ENCODE data around the gene FYN. TPM values are rescaled to one million over a fixed set of nuclear protein-coding genes. Genes with fewer than 3 reads are reported as not detected.

FYN gene
- total RNA-seq, 1 experiment from 2014 or later = 7.2 TPM

GRCh38 chr6:111615916-111616612, 257.2 kb downstream of the FYN start:
- POLR2A ChIA-PET = interaction anchor here (1.0 kb wide), 1 partner anchor 10 kb away, joined by 4 read pairs; the partner anchor contains the start of gene TRAF3IP2
- Histone ChIP-seq H3K9me3 (peaks cover 6% of the 10 kb centered on the region; the same call in 1 of the 2 replicates), H3K27me3 (replicated peaks; ENCODE audit: control insufficient read depth, insufficient read depth, low read length) (no peaks in the 10 kb centered on the region), H3K36me3 (ENCODE audit: control insufficient read depth, insufficient read depth, low read length) (no peaks in the 10 kb centered on the region), H3K4me3 (ENCODE audit: low read depth, low read length) (no peak overlapping the region), H3K4me1 (peaks cover 19% of the 10 kb centered on the region)
- H3K9me3 Mint-ChIP-seq (ENCODE audit: unreplicated experiment) = peaks cover 6% of the 10 kb centered on the region
- no peak overlapping the region for H3K4me3 Mint-ChIP-seq (ENCODE audit: unreplicated experiment)
- intact Hi-C loops (cut with micrococcal nuclease; ENCODE audit: unreplicated experiment) = no loop called here
- CTCF ChIA-PET = no interaction called here
- H3K4me1 Mint-ChIP-seq (ENCODE audit: low read depth, unreplicated experiment) = peaks cover 26% of the 10 kb centered on the region
- BruUV-seq (replicated peaks) = no TSS peak
- no peak for TF ChIP-seq CTCF (IDR thresholded peaks at IDR 0.05; ENCODE audit: insufficient read depth in 1 of 2, low read depth in 1 of 2, low read length in 1 of 2, severe bottlenecking in 1 of 2, unreplicated experiment in 1 of 2)
- no peaks in the 10 kb centered on the region for H3K27me3 Mint-ChIP-seq (ENCODE audit: insufficient read depth, unreplicated experiment)
- no peak overlapping the region for H3K27ac Mint-ChIP-seq (ENCODE audit: unreplicated experiment)
- peak; percentile 44 to 51 for DNase-seq
- H3K36me3 Mint-ChIP-seq (ENCODE audit: insufficient read depth, unreplicated experiment) = no peaks in the 10 kb centered on the region

GRCh38 chr6:111614833-111615582, 258.2 kb downstream of the FYN start:
- Histone ChIP-seq H3K27me3 (replicated peaks; ENCODE audit: control insufficient read depth, insufficient read depth, low read length) (no peaks in the 10 kb centered on the region), H3K4me1 (peaks cover 29% of the 10 kb centered on the region), H3K4me3 (ENCODE audit: low read depth, low read length) (no peak overlapping the region), H3K9me3 (peaks cover 6% of the 10 kb centered on the region; the same call in 1 of the 2 replicates), H3K36me3 (ENCODE audit: control insufficient read depth, insufficient read depth, low read length) (no peaks in the 10 kb centered on the region)
- no peak for TF ChIP-seq CTCF (IDR thresholded peaks at IDR 0.05; ENCODE audit: insufficient read depth in 1 of 2, low read depth in 1 of 2, low read length in 1 of 2, severe bottlenecking in 1 of 2, unreplicated experiment in 1 of 2)
- ChIA-PET POLR2A (no interaction called here), CTCF (no interaction called here)
- H3K36me3 Mint-ChIP-seq (ENCODE audit: insufficient read depth, unreplicated experiment) = no peaks in the 10 kb centered on the region
- H3K9me3 Mint-ChIP-seq (ENCODE audit: unreplicated experiment) = peaks cover 9% of the 10 kb centered on the region
- BruUV-seq (replicated peaks) = no TSS peak
- peaks cover 30% of the 10 kb centered on the region for H3K4me1 Mint-ChIP-seq (ENCODE audit: low read depth, unreplicated experiment)
- no peak overlapping the region for H3K27ac Mint-ChIP-seq (ENCODE audit: unreplicated experiment)
- no peak overlapping the region for H3K4me3 Mint-ChIP-seq (ENCODE audit: unreplicated experiment)
- intact Hi-C loops (cut with micrococcal nuclease; ENCODE audit: unreplicated experiment) = no loop called here
- H3K27me3 Mint-ChIP-seq (ENCODE audit: insufficient read depth, unreplicated experiment) = no peaks in the 10 kb centered on the region
- peak in 1 of 2 experiments; percentile 31 for DNase-seq

GRCh38 chr6:111612379-111612778, 260.9 kb downstream of the FYN start:
- TF ChIP-seq CTCF (IDR thresholded peaks at IDR 0.05; ENCODE audit: insufficient read depth in 1 of 2, low read depth in 1 of 2, low read length in 1 of 2, severe bottlenecking in 1 of 2, unreplicated experiment in 1 of 2) = no peak
- Mint-ChIP-seq H3K9me3 (ENCODE audit: unreplicated experiment) (peaks cover 9% of the 10 kb centered on the region), H3K27ac (ENCODE audit: unreplicated experiment) (no peak overlapping the region), H3K4me3 (ENCODE audit: unreplicated experiment) (no peak overlapping the region), H3K4me1 (ENCODE audit: low read depth, unreplicated experiment) (peaks cover 42% of the 10 kb centered on the region), H3K27me3 (ENCODE audit: insufficient read depth, unreplicated experiment) (no peaks in the 10 kb centered on the region), H3K36me3 (ENCODE audit: insufficient read depth, unreplicated experiment) (no peaks in the 10 kb centered on the region)
- H3K36me3 ChIP-seq (ENCODE audit: control insufficient read depth, insufficient read depth, low read length) = no peaks in the 10 kb centered on the region
- no peaks in the 10 kb centered on the region for H3K27me3 ChIP-seq (replicated peaks; ENCODE audit: control insufficient read depth, insufficient read depth, low read length)
- H3K9me3 ChIP-seq = peaks cover 6% of the 10 kb centered on the region; the same call in 1 of the 2 replicates
- no peak overlapping the region for H3K4me3 ChIP-seq (ENCODE audit: low read depth, low read length)
- peaks cover 29% of the 10 kb centered on the region for H3K4me1 ChIP-seq
- POLR2A ChIA-PET = no interaction called here
- CTCF ChIA-PET = no interaction called here
- no peak for DNase-seq
- intact Hi-C loops (cut with micrococcal nuclease; ENCODE audit: unreplicated experiment) = no loop called here
- BruUV-seq (replicated peaks) = no TSS peak
